Endothelial cell of umbilical vein (primary cell): ENCODE results near the gene TMIGD2.

Experiments
- CTCF ChIP-seq, 2 donors: IDR thresholded peaks; 1 replicate in 1 of 2; 2 replicates in 1 of 2; pipeline ENCODE4 v1.5.1; 2011; ENCODE audit warnings: low read length in 2 of 2, mild to moderate bottlenecking in 2 of 2, moderate library complexity in 2 of 2, control low read depth in 1 of 2, inconsistent platforms in 1 of 2, low read depth in 1 of 2; ENCODE audit not compliant: insufficient read depth in 1 of 2; ENCODE audit errors: extremely low read depth in 1 of 2
- EZH2 ChIP-seq: IDR thresholded peaks from 2 replicates; pipeline ENCODE4 v1.6.1; 2012; ENCODE audit warnings: borderline replicate concordance, low read depth, mild to moderate bottlenecking, moderate library complexity, low read length, inconsistent platforms; ENCODE audit not compliant: severe bottlenecking
- FOS ChIP-seq: IDR thresholded peaks from 2 replicates; pipeline ENCODE4 v1.6.1; 2011; ENCODE audit warnings: mild to moderate bottlenecking, low read length, moderate library complexity, borderline replicate concordance; ENCODE audit not compliant: insufficient read depth
- GATA2 ChIP-seq: IDR thresholded peaks from 2 replicates; pipeline ENCODE4 v1.7.0; 2011; ENCODE audit warnings: low read depth, mild to moderate bottlenecking, moderate library complexity, mixed read lengths, low read length; ENCODE audit not compliant: insufficient read length, insufficient read depth
- JUN ChIP-seq: IDR thresholded peaks from 2 replicates; pipeline ENCODE4 v1.6.1; 2011; ENCODE audit warnings: borderline replicate concordance, low read depth; ENCODE audit not compliant: insufficient read length, insufficient read depth
- MAX ChIP-seq: IDR thresholded peaks from 2 replicates; pipeline ENCODE4 v1.6.1; 2011; ENCODE audit not compliant: insufficient read depth, insufficient read length
- MYC ChIP-seq: IDR thresholded peaks from one replicate; pipeline ENCODE4 v1.6.1; 2011; ENCODE audit warnings: mild to moderate bottlenecking, low read depth, low read length
- POLR2A ChIP-seq: IDR thresholded peaks from 2 replicates; pipeline ENCODE4 v1.6.1; 2012; ENCODE audit warnings: low read depth, mild to moderate bottlenecking, control low read depth, low read length
- POLR2AphosphoS5 ChIP-seq: IDR thresholded peaks from 2 replicates; pipeline ENCODE4 v1.6.1; 2012; ENCODE audit warnings: low read depth, mild to moderate bottlenecking, control low read depth, low read length, moderate library complexity; ENCODE audit not compliant: insufficient read depth

- TF ChIP-seq CTCF (IDR thresholded peaks at IDR 0.05; ENCODE audit: extremely low read depth in 1 of 2, insufficient read depth in 1 of 2, low read depth in 1 of 2, low read length in 2 of 2) (no peak), POLR2AphosphoS5 (no peak), POLR2A (no peak), EZH2 (no peak), FOS (no peak), GATA2 (no peak), MYC (no peak), MAX (no peak), JUN (no peak)
Observed at GRCh38 chr19:4334929-4335570, 32.9 kb upstream of the TMIGD2 start.
